Measurements from ENCODE around the gene LRMDA.

Gene LRMDA

DNA sequence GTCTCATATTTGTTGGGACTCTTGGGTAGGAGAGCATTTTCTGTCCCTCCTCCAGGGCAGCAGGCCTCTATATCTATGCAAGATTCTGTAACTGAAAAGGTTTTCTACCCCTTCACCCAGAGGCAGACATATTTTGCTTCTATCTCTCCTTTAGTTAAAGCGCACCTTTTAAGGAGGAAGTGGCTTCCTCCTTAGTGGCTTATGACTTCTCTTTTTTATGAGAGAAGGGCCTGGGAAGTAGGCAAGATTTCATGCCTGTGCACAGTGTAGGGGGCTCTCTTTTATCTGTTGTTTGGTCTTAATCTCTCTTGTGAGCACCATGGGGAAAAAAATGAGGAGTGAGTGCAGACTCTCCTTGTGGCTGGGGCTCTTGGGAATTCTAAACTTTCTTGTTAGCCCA, 122.1 kb downstream of the LRMDA start:
- Histone ChIP-seq H3K36me3 (replicated peaks; ENCODE audit: low read depth, low read length) (no peaks in the 10 kb centered on the region), H3K4me2 (ENCODE audit: low read length) (no peak overlapping the region), H4K20me1 (ENCODE audit: insufficient read depth, low read length) (no peaks in the 10 kb centered on the region), H3K9me3 (ENCODE audit: insufficient read depth, low read length) (no peaks in the 10 kb centered on the region), H3K27me3 (ENCODE audit: low read depth, low read length) (no peaks in the 10 kb centered on the region), H3K4me1 (ENCODE audit: low read length) (no peaks in the 10 kb centered on the region), H2AFZ (ENCODE audit: low read depth, low read length) (no peak overlapping the region), H3K9ac (ENCODE audit: low read length) (no peak overlapping the region), H3K27ac (ENCODE audit: low read length) (no peak overlapping the region), H3K79me2 (ENCODE audit: low read length) (no peaks in the 10 kb centered on the region), H3K4me3 (ENCODE audit: low read length) (no peak overlapping the region)
- TF ChIP-seq, protein P1, sequence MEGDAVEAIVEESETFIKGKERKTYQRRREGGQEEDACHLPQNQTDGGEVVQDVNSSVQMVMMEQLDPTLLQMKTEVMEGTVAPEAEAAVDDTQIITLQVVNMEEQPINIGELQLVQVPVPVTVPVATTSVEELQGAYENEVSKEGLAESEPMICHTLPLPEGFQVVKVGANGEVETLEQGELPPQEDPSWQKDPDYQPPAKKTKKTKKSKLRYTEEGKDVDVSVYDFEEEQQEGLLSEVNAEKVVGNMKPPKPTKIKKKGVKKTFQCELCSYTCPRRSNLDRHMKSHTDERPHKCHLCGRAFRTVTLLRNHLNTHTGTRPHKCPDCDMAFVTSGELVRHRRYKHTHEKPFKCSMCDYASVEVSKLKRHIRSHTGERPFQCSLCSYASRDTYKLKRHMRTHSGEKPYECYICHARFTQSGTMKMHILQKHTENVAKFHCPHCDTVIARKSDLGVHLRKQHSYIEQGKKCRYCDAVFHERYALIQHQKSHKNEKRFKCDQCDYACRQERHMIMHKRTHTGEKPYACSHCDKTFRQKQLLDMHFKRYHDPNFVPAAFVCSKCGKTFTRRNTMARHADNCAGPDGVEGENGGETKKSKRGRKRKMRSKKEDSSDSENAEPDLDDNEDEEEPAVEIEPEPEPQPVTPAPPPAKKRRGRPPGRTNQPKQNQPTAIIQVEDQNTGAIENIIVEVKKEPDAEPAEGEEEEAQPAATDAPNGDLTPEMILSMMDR (IDR thresholded peaks at IDR 0.05; ENCODE audit: low read depth, low read length) = no peak
- no peak for TF ChIP-seq EZH2phosphoT487 (IDR thresholded peaks at IDR 0.05; ENCODE audit: low read depth)

DNA sequence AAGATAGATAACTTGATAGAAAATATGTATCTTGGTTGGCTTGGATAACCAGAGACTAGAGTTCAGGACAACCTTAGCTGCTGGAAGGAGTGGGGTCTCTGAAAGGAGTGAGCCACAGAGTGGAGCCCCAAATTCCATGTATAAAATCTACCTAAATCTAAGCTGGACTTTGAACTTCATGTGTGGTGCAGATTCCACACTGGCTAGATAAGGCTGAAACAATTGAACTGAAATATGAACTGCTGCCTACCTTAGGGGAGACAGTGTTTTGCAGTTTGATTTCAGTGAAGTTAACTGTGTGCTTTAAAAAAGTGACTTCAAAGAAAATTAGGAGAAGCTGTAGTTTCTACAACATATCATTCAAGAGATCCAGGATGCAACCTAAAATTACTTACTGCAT, 123.9 kb downstream of the LRMDA start:
- Histone ChIP-seq H3K9ac (ENCODE audit: low read length) (no peak overlapping the region), H3K4me1 (ENCODE audit: low read length) (no peaks in the 10 kb centered on the region), H3K9me3 (ENCODE audit: insufficient read depth, low read length) (no peaks in the 10 kb centered on the region), H3K79me2 (ENCODE audit: low read length) (no peaks in the 10 kb centered on the region), H4K20me1 (ENCODE audit: insufficient read depth, low read length) (no peaks in the 10 kb centered on the region), H3K27ac (ENCODE audit: low read length) (no peak overlapping the region), H3K4me2 (ENCODE audit: low read length) (no peak overlapping the region), H2AFZ (ENCODE audit: low read depth, low read length) (no peak overlapping the region), H3K27me3 (ENCODE audit: low read depth, low read length) (no peaks in the 10 kb centered on the region), H3K4me3 (ENCODE audit: low read length) (no peak overlapping the region), H3K36me3 (replicated peaks; ENCODE audit: low read depth, low read length) (no peaks in the 10 kb centered on the region)
- TF ChIP-seq, protein P1 (IDR thresholded peaks at IDR 0.05; ENCODE audit: low read depth, low read length) = no peak
- no peak for TF ChIP-seq EZH2phosphoT487 (IDR thresholded peaks at IDR 0.05; ENCODE audit: low read depth)

DNA sequence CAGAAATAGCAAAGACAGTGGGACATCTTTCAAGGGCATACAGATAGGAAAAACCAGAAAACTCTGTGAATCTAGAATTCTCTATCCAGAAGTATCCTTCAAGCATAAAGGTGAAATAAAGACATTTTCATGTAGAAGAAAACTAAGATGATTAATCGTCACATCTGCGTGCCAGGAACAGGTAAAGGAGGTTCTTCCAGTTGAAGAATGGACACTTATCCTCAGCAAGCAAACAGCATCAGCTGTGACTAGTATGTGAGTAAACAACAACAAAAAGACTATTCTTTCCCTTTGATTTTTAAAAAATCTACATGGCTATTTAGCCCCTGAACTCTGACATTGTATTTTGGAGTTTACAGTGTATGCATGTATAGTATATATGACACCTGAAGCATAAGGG, 124.9 kb downstream of the LRMDA start:
- H3K27ac ChIP-seq (ENCODE audit: low read length) = no peak overlapping the region

DNA sequence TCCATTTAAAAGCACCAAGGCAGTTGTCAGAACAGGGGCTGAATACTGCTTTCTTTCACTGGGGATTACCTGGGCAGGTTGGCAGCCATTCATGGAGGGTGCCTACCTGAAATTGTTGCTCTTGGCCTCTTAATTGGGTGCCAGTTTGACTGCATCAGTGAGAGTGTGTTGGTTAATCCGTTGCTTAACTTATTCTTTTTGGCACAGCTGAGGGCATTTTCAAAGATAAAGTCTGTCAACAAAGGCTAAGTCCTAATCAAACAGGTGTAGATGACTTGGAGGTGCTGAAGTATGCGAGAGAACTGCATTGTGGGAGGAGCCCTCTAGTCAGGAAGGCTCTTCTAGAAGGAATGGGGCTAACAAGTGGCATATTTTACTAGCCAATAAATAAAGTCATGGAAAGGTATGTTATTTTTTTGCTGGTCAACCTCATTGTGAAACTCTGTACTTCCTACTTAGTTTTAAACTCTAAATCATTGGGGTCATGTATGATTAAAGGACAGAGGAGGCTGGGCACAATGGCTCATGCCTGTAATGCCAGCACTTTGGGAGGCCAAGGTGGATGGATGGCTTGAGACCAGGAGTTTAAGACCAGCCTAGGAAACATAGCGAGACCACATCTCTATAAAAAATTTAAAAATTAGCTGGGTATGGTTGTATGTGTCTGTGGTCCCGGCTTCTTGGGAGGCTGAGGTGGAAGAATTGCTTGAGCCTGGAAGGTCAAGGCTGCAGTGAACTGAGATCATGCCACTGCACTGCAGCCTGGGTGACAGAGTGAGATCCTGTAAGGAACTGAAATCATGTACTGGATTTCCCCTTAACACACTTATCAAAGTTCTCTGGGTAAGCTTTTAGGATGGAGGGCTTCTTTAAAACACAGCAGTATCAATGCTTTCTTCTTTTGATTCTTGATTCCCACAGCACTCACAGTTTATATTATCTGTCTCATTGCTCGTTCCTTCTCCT, 134.1 kb downstream of the LRMDA start:
- H3K4me1 ChIP-seq (ENCODE audit: low read length) = peaks cover 9% of the 10 kb centered on the region
- no peak overlapping the region for H3K27ac ChIP-seq (ENCODE audit: low read length)
- TF ChIP-seq, protein P1 (IDR thresholded peaks at IDR 0.05; ENCODE audit: low read depth, low read length) = no peak
- TF ChIP-seq EZH2phosphoT487 (IDR thresholded peaks at IDR 0.05; ENCODE audit: low read depth) = no peak
- no peaks in the 10 kb centered on the region for H3K27me3 ChIP-seq (ENCODE audit: low read depth, low read length)
- no peak overlapping the region for H2AFZ ChIP-seq (ENCODE audit: low read depth, low read length)
- no peaks in the 10 kb centered on the region for H3K9me3 ChIP-seq (ENCODE audit: insufficient read depth, low read length)
- H4K20me1 ChIP-seq (ENCODE audit: insufficient read depth, low read length) = no peaks in the 10 kb centered on the region
- H3K79me2 ChIP-seq (ENCODE audit: low read length) = no peaks in the 10 kb centered on the region
- no peak overlapping the region for H3K4me3 ChIP-seq (ENCODE audit: low read length)
- H3K36me3 ChIP-seq (replicated peaks; ENCODE audit: low read depth, low read length) = no peaks in the 10 kb centered on the region
- peak overlapping the region; percentile 9; the same call in 1 of the 2 replicates for H3K4me2 ChIP-seq (ENCODE audit: low read length)
- H3K9ac ChIP-seq (ENCODE audit: low read length) = no peak overlapping the region

More for the DNA sequence above, 124.9 kb downstream of the LRMDA start:
- H3K36me3 ChIP-seq (replicated peaks; ENCODE audit: low read depth, low read length) = no peaks in the 10 kb centered on the region
- H3K4me3 ChIP-seq (ENCODE audit: low read length) = no peak overlapping the region
- H3K9ac ChIP-seq (ENCODE audit: low read length) = no peak overlapping the region
- H3K27me3 ChIP-seq (ENCODE audit: low read depth, low read length) = no peaks in the 10 kb centered on the region
- no peaks in the 10 kb centered on the region for H3K4me1 ChIP-seq (ENCODE audit: low read length)
- TF ChIP-seq, protein P1 (IDR thresholded peaks at IDR 0.05; ENCODE audit: low read depth, low read length) = no peak
- TF ChIP-seq EZH2phosphoT487 (IDR thresholded peaks at IDR 0.05; ENCODE audit: low read depth) = no peak
- no peaks in the 10 kb centered on the region for H3K9me3 ChIP-seq (ENCODE audit: insufficient read depth, low read length)
- H2AFZ ChIP-seq (ENCODE audit: low read depth, low read length) = no peak overlapping the region
- H4K20me1 ChIP-seq (ENCODE audit: insufficient read depth, low read length) = no peaks in the 10 kb centered on the region
- H3K4me2 ChIP-seq (ENCODE audit: low read length) = no peak overlapping the region
- no peaks in the 10 kb centered on the region for H3K79me2 ChIP-seq (ENCODE audit: low read length)

All from OCI-LY3 (cell line).